HG03521 (cell line): ENCODE measurements around the gene MZF1.
A peak's percentile ranks its signal among the peaks of the same experiment; 100 is the strongest.

Source experiments
- ATAC-seq: cut with Tn5 transposase; IDR thresholded peaks from one replicate; pipeline ENCODE4 v1.9.1; 2021; ENCODE audit warnings: mild to moderate bottlenecking, moderate library complexity; ENCODE audit not compliant: unreplicated experiment

MZF1 gene

GRCh38 chr19:58515259-58515658 lies 57.9 kb downstream of the MZF1 start:
- ATAC-seq: no peak

- ATAC-seq: no peak
These were observed 58.5 kb downstream of the MZF1 start for GRCh38 chr19:58514564-58515022.

- peak; percentile 61 for ATAC-seq
These were observed 59.2 kb downstream of the MZF1 start for GRCh38 chr19:58513694-58514563.

GRCh38 chr19:58513213-58513693 lies 59.9 kb downstream of the MZF1 start:
- no peak for ATAC-seq
